ENCODE measurements around the gene SULT2B1.
"Not testable (repeated sequence)": the region's sequence is repeated elsewhere in the genome, so short reads cannot be mapped to it uniquely, and the experiment has no call there.

Gene SULT2B1

DNA sequence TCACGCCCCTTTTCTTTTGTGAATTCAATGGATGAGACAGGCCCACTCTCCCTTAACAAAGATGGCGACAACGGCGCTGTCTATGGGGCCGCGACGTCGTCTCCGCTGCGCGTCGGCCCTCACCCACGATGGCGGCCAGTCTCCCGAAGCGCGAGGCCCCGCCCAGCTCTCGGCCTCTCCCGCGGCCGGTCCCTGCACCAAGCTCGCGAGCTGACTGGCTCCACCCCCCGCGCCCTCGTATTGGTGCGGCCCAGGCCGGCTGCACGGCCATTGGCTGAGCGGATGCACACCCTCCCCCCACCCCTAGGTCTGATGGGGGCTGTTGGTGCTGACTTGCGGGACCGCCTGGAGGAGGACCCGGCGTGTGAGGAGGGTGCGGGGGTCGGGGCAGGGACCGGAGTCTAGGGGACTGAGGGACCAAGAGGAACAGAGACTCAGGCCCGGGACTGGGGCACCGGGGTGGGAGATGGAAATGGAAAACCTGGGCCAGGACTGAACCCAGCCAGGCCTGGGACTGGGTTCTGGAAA, 72.2 kb downstream of the SULT2B1 start:
- DNase-seq: peak; percentile 79 to 80

DNA sequence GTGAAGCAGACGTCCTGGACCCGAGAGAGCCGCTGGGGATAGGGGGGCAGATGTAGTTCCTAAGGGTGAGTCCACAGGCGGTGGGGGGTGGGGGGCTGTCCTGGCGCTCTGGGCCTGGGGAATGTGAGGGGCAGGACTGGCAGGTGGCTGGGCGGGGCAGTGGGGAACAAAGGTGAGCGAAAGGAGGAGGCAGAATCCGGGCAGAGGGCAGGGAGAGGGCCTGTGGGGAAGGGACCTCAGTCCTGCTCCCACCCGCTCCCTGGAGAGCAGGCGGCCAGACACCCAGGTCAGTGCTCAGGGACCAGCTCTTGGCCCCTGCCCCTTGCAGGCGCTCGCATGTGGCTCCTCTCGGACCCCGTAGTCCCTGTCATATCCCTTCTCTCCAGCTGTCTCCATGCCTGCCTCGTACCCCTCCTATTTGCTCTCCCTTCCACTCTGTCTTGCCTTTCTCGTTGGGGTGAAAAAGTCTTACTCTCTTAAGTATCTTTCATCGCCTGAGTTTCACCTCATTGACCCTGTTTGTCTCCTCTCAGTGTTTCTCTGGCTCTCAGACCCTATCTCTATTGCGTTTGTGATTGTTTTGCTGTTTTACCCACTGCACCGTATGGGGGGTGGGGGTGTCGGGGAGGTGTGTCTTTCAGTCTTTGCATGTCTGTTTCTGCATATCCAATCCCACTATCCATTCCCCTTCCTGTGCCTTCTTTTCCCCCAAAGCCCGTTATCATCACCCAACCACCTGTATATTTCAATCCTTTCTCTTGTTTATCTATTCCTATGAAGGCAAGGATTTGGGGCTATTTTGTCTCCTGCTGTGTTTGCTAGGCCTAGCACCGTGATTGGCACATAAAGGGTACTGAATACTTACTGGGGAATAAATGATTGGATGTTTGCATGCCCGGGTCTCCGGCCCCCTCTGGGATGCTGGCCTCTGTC, 73.1 kb downstream of the SULT2B1 start:
- DNase-seq: no peak

DNA sequence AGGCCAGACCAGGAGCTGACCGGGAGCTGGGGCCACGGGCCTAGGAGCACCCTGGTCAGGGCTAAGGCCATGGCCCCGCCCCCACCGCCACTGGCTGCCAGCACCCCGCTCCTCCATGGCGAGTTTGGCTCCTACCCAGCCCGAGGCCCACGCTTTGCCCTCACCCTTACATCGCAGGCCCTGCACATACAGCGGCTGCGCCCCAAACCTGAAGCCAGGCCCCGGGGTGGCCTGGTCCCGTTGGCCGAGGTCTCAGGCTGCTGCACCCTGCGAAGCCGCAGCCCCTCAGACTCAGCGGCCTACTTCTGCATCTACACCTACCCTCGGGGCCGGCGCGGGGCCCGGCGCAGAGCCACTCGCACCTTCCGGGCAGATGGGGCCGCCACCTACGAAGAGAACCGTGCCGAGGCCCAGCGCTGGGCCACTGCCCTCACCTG, 73.9 kb downstream of the SULT2B1 start:
- DNase-seq: no peak

DNA sequence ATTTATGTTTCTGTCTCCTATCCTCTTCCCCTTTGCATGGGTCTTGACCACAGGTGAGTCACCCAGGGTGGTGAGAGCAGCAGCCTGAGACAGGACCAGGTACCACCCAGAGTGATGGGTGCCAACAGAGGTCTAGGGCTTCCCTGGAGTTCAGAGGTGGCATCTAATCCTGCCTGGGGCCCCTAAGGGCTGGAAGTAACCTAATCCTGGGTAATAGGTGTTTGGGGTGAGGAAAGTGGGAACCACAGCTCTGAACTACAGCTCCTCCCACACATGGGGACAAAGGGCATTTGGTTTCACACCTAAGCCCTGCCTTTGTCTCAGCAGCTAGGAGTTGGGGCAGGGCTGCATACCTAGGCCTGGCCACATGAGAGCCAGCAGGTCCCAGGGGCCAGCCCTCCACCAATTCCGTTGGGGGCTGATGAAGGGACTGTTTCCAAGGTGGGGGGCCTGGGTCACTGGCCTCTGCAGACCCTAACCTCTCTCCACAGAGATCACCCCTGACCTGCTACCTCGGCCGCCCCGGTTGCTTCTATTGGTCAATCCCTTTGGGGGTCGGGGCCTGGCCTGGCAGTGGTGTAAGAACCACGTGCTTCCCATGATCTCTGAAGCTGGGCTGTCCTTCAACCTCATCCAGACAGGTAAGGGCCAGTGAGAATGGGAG, 75.4 kb downstream of the SULT2B1 start:
- DNase-seq: no peak

DNA sequence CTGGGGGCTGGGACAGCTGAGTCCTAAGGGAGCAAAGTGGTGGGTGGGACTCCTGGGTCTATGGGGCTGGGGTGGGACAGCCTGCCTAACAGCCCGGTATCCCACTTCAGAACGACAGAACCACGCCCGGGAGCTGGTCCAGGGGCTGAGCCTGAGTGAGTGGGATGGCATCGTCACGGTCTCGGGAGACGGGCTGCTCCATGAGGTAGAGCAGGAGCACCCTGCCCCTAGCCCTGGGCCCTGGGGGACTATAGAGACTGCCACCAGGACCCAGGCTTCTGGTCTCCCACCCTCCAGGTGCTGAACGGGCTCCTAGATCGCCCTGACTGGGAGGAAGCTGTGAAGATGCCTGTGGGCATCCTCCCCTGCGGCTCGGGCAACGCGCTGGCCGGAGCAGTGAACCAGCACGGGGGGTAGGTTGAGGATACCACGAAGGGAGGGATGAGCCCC, 75.9 kb downstream of the SULT2B1 start:
- no peak for DNase-seq

DNA sequence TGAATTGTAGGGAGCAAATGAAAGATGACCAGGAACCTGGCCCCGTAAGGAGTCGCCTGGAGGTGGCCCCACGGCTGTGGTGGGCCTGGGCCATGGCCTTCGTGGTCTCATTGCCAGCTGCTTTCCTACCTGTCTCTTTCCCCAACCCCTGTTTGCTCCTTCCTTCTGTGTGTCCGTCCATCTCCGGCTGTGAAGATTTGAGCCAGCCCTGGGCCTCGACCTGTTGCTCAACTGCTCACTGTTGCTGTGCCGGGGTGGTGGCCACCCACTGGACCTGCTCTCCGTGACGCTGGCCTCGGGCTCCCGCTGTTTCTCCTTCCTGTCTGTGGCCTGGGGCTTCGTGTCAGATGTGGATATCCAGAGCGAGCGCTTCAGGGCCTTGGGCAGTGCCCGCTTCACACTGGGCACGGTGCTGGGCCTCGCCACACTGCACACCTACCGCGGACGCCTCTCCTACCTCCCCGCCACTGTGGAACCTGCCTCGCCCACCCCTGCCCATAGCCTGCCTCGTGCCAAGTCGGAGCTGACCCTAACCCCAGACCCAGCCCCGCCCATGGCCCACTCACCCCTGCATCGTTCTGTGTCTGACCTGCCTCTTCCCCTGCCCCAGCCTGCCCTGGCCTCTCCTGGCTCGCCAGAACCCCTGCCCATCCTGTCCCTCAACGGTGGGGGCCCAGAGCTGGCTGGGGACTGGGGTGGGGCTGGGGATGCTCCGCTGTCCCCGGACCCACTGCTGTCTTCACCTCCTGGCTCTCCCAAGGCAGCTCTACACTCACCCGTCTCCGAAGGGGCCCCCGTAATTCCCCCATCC, 76.7 kb downstream of the SULT2B1 start:
- no peak for DNase-seq

DNA sequence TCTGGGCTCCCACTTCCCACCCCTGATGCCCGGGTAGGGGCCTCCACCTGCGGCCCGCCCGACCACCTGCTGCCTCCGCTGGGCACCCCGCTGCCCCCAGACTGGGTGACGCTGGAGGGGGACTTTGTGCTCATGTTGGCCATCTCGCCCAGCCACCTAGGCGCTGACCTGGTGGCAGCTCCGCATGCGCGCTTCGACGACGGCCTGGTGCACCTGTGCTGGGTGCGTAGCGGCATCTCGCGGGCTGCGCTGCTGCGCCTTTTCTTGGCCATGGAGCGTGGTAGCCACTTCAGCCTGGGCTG, 77.3 kb downstream of the SULT2B1 start:
- no peak for DNase-seq

DNA sequence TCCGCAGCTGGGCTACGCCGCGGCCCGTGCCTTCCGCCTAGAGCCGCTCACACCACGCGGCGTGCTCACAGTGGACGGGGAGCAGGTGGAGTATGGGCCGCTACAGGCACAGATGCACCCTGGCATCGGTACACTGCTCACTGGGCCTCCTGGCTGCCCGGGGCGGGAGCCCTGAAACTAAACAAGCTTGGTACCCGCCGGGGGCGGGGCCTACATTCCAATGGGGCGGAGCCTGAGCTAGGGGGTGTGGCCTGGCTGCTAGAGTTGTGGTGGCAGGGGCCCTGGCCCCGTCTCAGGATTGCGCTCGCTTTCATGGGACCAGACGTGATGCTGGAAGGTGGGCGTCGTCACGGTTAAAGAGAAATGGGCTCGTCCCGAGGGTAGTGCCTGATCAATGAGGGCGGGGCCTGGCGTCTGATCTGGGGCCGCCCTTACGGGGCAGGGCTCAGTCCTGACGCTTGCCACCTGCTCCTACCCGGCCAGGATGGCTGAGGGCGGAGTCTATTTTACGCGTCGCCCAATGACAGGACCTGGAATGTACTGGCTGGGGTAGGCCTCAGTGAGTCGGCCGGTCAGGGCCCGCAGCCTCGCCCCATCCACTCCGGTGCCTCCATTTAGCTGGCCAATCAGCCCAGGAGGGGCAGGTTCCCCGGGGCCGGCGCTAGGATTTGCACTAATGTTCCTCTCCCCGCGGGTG, 77.8 kb downstream of the SULT2B1 start:
- DNase-seq: no peak

DNA sequence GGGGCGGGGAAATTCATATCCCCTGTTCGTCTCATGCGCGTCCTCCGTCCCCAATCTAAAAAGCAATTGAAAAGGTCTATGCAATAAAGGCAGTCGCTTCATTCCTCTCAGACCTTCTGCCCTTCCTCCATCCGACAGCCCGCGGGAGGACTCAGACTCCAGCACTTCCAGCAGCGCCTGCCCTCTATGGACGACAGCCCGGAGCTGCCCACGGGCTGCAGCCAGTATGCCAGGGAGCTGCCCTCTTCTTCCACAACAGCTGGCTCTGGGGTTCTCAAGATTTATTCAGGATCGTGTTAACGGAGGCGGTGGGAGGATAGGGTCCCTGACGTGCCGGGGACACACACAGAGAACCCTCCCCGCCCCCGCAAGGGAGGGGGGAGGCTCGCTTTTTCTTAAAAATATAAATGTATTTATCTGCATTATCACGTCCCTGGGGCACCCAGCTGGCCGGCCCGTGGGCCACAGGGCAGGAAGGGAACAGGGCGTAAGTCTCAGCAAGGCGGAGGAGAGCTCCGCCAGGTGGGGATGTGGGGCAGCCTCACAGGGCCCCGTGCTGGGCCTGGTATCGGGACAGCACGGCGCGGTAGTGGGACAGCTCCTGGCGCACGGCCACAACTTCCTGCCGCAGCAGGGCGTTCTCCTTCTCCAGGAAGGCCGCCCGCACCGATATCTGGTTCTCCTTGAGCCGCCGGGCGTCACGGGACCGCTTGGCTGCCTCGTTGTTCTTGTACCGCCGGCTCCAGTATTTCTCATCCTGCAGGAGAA, 78.5 kb downstream of the SULT2B1 start:
- DNase-seq: peak; percentile 16 to 42

DNA sequence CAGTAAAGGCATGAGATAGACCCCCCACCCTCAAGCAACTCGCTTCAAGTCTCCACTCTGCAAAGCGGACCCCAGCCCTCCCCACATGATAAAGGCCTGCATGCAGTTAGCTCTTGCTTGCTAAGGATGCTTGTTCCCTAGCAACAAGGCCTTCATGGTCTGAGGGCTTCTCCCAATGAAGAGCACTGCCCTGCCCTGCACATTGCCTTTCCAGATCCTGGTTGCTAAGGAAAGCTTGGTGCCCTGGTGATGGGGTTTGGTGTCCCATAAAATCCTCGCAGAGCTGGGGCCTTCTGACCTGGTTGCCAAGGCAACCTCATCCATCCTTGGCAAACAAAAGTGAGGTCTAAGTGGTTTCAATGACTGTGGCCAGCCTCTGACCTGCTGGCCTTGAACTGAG, 79.3 kb downstream of the SULT2B1 start:
- DNase-seq: no peak

DNA sequence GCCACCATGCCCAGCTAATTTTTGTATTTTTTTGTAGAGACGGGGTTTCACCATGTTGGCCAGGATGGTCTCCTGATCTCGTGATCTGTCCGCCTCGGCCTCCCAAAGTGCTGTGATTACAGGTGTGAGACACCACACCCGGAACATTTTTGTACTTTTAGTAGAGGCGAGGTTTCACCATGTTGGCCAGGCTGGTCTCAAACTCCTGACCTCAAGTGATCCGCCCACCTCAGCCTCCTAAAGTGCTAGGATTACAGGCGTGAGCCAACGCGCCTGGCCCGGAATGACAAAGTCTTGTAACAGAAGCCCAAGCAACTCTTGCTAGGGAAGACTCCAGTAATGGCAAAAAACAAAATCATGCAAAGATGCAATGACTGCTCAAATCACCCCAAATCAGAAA, 80.3 kb downstream of the SULT2B1 start:
- not testable (repeated sequence) for DNase-seq

DNA sequence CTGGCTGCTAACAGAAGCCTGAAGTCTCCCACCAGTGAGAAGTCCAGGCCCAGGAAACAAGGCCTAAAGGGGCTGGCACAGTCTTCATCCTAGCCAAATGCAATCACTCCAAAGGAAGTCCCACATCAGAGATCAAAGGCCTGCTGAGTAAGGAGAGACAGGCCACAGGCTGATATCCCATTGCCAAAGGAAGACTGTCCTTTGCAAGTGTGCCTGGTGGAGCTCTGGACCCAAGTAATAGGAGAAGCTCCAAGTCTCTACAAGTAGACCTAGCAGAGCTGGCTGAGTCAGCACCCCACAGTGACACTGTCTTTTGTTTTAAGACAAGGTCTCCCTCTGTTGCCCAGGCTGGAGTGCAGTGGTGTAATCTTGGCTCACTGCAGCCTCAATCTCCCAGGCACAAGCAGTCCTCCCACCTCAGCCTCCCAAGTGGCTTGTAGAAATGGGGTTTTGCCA, 80.7 kb downstream of the SULT2B1 start:
- DNase-seq: no peak

DNA sequence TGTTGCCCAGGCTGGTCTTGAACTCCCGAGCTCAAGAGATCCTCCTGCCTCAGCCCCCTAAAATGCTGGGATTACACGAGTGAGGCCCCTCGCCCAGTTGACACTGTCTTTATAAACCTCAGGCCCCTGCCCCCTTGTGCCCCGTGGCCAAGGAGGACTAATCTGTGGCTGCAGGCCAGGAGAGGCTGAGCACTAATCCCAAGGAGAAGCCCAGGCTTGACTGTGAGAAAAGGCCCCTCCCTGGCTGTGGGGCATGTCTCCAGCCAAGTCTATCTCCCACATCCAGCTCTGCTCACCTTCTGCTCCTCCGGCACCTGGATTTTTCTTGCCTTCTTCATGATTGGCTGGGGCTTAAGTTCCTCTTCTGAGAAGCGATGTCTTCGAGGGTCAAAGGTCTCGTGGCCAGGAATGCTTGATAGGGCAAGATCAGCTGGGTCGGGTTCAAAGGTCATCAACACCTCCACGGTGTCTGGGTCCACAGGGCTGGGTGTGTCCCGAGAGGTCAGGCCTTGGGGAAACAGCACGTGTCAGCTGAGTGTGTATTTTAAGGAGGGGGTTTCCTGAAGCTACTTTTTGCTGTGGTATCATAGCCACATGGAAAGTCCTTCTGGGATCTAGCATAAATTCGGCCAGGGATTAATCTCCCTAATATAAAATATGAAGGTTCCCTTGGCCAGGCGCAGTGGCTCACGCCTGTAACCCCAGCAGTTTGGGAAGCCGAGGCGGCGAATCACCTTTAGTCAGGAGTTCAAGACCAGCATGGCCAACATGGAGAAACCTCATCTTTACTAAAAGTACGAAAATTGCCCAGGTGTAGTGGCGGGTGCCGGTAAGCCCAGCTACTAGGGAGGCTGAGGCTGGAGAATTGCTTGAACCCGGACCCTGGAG, 81.4 kb downstream of the SULT2B1 start:
- no peak for DNase-seq

DNA sequence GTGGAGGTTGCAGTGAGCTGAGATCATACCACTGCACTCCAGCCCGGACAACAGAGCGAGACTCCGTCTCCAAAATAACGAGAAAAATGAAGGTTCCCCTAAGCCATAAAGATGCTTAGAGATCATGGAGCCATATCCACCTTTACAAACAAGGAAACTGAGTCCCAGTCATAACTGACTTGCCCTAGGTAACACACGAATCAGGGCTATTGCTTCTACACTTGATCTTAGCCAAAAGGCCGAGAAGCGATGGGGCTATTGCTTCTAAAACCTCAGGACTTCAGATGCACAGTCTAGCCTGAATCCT, 82.0 kb downstream of the SULT2B1 start:
- DNase-seq: no peak

DNA sequence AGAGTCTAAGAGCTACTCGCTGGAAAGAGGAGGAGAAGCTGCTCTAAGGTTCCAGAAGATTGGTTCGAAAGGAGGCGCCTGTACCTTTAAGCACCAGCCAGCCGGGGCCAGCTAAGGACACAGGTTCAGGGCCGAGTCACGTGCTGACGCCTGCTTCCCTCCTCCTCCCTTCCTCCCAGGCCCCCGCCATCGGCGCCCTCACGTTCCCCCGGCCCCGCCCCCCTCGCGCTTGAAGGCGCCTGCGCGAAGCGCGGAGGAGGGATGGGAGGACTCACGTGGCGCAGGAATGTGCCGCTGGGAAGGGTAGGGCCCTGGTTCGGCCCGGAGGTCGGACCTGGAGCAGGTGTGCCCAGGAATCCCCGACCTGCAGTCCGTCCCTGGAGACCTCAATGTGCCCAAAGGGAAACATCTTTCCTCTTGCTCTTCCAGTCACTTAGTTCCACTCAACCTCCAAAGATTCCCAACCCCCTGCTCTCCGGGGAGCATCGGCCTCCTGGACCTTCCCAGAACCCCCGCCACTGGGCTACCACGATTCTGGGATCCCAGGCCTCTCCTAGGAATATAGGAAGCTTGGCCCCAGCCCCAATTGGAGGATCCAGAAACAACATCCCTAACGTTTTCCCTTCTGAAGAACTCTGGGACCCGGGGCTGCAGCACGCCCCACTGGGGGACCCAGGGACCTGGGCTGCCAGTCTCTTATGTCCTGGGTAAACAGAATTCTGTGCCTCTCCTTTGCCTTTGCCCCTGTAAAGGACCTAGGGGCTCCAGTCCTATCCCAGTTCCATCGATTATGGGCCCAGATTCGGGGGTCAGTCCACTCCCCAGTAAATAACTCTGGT, 82.7 kb downstream of the SULT2B1 start:
- DNase-seq: peak; percentile 96 to 97

DNA sequence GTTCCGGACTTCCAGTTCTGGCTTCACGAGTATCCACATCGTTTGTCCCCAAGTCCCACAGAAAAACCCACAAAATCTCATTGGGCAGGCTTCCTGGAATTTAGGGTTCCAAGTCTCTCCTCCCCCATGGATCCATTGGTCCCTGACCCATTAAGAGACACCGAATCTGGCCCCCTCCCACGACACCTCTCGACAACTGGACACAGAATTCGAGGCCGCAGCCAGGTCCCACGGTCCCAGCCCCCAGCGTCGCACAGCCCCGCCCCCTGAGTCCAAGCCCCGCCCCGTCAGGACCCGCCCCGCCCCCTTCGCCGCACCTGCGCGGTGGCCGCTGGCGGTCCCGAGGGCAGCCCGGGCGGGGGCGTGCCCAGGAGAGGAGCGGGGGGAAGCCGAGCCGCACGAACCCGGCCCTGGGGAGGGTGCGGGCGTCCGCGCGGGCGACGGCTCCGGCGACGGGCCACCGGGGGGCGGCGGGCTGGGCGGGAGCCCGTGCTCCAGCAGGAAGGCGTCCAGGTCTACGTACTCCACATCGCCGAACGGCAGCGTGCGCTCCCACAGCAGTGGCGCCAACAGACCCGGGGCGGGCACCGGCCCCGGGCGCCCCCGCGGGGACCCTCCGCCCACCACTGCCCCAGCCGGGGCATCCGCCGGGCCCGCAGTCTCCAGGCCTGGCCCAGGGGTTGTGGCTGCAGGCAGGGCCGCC, 83.4 kb downstream of the SULT2B1 start:
- DNase-seq: peak; percentile 34 to 56

DNA sequence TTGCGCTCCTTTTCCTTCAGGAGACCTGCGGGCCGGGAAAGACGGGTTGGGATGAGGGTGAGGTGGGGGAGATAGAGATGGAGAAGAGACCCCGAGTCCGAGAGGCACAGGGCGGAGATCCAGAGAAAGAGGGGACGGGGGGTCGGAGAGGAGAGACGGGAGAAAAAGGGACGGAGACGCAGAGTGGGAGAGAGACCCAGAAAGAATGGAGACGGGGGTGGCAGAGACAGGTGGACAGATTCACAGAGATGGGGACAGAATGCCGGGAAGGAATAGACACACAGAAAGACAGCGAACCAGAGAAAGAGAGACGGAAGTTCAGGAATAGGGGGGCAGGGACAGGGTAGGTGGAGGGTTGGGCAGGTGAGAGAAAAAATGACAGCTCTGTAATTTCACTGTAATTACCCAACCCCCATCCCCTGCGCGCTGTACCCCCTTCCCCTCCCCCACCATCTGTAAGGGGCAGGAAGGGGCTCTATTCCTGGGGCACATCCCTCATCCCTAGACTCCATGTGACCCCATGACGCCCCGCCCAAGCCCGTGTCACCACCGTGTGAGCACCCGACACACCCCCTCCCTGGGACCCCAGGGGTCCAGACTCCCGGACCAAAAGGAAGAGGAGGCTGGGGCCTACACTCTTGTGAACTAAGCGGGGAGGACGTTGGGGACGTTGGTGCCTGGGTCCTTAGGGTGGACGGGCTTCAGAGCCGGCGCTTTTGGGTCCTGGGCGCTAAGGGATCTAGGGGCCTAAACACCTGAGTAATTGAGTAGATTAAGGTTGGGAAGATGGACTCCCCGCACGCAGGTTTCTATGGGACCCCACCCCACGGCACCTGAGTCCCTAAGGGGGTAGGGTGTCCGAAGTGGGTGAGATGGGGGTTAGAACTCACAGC, 84.2 kb downstream of the SULT2B1 start:
- peak; percentile 40 to 42 for DNase-seq

DNA sequence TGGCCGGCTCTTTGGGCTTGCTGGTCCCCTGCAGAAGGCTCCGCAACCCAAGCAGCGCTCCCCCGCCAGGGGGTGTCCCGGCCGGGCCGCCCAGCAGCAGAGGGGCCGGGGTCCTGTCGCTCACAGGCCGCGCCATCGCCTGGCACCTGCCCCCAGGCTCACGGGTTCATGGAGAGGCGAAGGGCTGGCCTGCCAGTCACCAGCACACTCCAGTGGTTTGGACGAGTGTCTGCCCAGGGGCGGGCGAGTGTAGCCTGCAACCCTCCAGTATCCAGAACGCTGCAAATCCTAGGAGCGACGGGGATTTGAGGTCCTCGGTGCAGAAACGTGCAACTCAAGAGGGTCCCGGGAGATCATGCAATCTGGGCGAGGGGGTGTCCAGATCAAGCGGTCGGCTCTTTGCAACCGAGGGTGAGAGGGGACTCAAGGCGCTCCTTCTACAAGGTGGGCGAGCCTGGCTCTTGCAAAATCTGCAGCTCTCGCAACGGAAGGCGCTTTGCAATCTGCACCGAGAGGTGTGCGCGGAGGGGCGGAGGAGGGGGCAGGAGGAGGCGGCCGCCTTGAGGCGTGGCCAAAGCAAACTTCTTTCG, 85.0 kb downstream of the SULT2B1 start, which contains the start of gene DBP:
Gene DBP (minus strand): TSS at position 521 of the 590 bp plus-strand sequence. CDS start 385 bp downstream, at position 136.
- DNase-seq: no peak

Data from Kasumi-1 (cell line).